GM21367 (cell line): ENCODE results near the gene ARHGAP33.
"Not testable (repeated sequence)": the region's sequence is repeated elsewhere in the genome, so short reads cannot be mapped to it uniquely, and the experiment has no call there.

Source experiments
- ATAC-seq: cut with Tn5 transposase; IDR thresholded peaks from one replicate; pipeline ENCODE4 v1.9.1; 2021; ENCODE audit not compliant: unreplicated experiment

The ARHGAP33 gene

GRCh38 chr19:35822579-35822978 lies 47.2 kb downstream of the ARHGAP33 start:
- no peak for ATAC-seq

GRCh38 chr19:35824150-35824549 lies 48.8 kb downstream of the ARHGAP33 start:
- no peak for ATAC-seq

DNA sequence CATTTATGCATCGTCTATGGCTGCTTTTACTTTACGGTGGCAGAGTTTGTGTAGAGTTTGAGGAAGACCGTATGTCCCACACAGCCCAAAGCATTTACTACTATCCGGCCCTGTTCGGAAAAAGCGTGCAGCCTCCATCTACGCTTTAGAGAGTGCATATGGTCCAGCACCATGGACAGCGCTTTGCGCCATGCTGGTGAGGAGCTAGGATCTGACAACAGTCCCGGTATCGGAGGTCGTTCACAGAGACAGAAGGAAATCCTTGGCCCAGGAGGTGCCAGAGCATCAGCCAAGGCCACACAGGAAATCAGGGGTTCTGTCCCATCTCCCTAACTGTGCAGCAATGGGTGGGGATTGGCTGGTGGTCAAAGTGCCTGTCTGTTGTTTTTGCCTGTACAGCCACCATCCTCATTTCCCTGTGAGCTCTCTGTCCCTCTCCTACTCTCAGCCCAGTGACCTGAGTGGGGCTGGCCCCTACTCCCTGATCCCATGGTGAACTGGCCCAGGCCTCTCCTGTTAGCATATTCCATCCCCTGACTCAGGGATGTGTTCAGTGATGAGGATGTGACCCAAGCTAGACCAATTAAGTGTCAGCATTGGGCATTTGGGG lies 53.4 kb downstream of the ARHGAP33 start:
- ATAC-seq = no peak

DNA sequence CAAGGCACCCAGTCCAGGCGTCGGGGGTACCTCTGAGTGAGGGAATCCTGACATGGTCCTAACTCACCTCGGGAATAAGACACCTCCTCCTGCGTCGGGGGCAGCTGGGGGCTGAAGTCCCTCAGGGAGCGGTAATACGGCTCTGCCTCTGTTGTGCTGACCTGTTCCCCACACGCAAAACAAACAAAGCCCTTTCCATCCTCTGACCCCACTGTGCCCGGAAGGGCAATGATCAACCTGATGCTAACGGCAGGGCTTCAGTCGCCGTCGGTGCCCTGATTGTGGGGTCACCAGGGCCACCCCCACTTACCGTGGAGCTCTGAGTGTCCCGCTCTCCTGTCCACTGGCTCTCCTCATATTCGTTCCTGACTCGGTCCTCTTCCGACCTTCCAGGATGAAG lies 55.6 kb downstream of the ARHGAP33 start:
- no peak for ATAC-seq

GRCh38 chr19:35832054-35832453 lies 56.7 kb downstream of the ARHGAP33 start:
- no peak for ATAC-seq

DNA sequence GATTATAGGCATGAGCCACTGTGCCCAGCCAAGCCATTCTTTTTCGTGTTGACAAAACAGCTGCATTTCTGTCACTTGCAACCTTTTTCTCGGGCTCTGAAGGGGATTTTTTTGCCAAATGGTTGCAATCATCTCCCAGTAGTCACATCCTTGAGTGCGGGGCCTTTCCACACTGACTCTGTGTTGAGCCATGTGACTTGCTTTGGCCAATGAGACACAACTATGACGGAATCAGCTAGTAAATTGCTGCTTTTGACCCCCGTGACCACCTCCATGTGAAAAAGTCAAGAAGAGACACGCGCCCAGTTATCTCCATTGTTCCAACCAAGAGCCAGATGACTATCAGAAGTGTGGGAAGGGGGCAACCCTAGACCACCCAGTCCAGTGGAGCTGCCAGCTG lies 58.6 kb downstream of the ARHGAP33 start:
- ATAC-seq = no peak

DNA sequence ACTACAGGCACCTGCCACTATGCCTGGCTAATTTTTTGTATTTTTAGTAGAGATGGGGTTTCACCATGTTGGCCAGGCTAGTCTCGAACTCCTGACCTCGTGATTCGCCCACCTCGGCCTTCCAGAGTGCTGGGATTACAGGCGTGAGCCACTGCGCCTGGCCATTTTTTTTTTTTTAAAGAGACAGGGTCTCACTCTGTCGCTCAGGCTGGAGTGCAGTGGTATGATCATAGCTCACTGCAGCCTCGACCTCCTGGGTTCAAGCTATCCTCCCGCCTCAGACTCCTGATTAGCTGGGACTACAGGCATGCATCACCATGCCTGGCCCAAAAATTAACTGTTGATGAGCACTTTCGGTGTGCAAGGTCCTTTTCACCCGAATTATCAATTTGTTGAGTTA lies 60.7 kb downstream of the ARHGAP33 start:
- not testable (repeated sequence) for ATAC-seq
